HG03064 (cell line): ENCODE data around the gene SFTPB.

Source experiments
- ATAC-seq: cut with Tn5 transposase; IDR thresholded peaks from one replicate; pipeline ENCODE4 v1.9.1; 2021; ENCODE audit warnings: low read depth; ENCODE audit not compliant: unreplicated experiment

The SFTPB gene

GRCh38 chr2:85703329-85703728 lies 35.3 kb upstream of the SFTPB start:
- no peak for ATAC-seq

GRCh38 chr2:85702800-85703199 lies 34.8 kb upstream of the SFTPB start:
- no peak for ATAC-seq

DNA sequence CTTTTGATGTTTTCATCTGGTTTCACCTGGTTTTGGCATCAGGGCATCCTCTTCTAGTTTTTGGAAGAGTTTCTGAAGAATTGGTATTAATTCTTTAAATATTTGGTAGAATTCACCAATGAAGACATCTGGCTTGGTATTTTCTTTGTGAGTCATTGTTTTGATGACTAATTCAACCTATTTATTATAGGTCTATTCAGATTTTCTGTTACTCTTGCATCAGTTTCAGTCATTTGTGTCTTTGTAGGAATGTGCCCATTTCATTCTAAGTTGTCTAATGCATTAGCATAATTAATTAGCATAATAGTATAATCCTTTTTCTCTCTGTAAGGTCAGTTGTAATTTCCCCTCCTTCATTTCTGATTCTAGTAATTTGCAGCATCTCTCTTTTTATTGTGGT lies 34.2 kb upstream of the SFTPB start:
- no peak for ATAC-seq

DNA sequence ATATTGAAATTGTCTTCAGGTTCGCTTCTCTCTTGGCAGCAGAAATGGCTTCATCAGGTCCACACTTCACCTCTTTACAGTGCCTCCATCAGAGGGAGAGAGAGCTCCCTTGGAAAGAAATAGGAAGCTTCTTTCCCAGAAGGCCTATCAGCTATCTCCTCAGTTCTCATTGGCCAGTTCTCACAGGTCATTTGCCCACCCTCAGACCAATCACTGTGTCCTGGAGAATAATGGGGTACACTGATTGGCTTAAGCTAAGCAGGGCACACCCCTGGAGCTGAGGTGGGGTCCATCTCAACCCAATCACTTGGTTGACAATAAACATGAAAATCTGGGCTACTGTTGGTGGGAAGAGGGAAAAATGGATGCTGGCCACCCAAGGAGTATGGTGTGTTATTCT lies 31.3 kb upstream of the SFTPB start:
- no peak for ATAC-seq

- ATAC-seq, result no peak
These were observed 30.9 kb upstream of the SFTPB start for GRCh38 chr2:85698880-85699254.

- no peak for ATAC-seq
These were observed 30.3 kb upstream of the SFTPB start for GRCh38 chr2:85698184-85698879.

DNA sequence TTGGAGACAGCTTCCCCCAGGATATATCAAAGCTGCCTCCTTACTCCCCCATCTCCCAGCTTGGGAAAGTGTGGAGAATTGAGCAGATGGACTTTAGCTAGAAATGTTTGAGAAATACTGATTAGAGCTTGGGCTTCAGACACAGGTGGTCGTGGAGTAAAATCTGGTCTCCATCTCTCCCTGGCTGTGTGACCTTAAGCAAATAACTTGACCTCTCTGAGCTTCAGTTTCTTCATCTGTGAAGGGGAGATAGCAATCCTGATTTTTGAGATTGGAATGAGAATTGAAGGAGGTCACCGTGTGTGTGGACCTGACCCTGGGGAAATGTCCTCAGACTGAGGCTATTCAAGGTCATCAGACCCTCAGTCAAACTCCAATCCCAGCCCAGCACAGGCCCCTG lies 29.7 kb upstream of the SFTPB start:
- ATAC-seq, result no peak

DNA sequence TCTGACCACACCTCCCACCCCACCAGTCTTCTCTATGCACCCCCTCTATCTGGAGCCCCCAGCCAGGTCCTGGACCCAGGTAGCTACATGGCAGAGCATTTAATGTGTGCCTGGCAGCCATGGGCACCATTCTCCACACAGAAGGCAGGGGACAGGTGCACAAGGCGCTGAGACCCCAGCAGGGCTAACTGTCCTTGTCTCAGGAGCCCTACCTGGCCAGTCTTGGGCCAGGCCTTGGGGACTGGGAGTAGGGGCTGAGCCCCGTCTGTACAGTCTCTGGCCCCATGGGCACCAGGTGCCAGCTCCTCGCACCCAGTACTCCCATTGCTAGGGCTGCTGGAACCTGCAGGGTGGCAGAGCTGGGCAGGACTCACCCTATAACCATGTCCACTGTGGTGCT lies 29.1 kb upstream of the SFTPB start:
- ATAC-seq, result no peak

- no peak for ATAC-seq
These were observed 28.0 kb upstream of the SFTPB start for GRCh38 chr2:85695691-85696668.

DNA sequence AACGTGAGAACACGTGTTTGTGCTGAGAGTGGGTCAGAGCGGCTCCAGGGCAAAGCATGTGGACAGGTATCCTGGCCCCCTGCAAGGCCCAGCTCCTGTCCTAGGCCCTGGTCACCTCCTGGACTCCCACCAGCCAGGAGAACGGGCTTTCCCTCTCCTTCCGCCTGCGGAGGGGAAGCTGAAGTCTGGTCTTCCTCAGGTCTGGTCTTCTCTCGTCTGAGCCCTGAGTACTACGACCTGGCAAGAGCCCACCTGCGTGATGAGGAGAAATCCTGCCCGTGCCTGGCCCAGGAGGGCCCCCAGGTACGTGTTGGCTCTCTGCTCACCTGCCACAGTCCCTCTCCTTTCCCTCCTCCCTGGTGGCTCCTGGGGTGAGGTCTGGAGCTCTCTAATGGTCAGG lies 27.1 kb upstream of the SFTPB start:
- ATAC-seq, result no peak

GRCh38 chr2:85694052-85695025 lies 26.3 kb upstream of the SFTPB start, which contains the start of gene GNLY:
GNLY (plus strand) TSS chr2:85694358; CDS start chr2:85694419, 61 bp downstream.
- ATAC-seq, result no peak

- ATAC-seq, result no peak
These were observed 24.1 kb upstream of the SFTPB start for GRCh38 chr2:85692039-85692645.

GRCh38 chr2:85690932-85691331 lies 22.9 kb upstream of the SFTPB start:
- no peak for ATAC-seq

DNA sequence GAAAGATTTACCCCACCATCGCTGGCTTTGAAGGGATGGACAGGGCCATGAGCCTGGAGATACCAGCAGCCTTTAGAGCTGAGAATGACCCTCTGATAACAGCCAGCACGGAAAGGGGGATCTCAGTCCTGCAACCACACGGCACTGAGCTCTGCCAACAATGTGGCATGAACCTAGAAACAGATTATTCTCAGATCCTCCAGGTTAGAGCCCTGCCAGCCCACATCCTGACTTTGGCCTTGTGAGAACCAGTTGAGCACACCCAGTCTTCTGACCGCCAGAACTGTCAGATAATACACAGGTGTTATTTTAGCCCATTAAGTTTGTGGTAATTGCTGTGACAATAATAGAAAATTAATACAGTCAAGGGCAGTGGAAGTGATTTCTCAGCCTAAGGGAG lies 16.8 kb upstream of the SFTPB start:
- no peak for ATAC-seq

- ATAC-seq, result no peak
These were observed 16.4 kb upstream of the SFTPB start for GRCh38 chr2:85684380-85684779.

GRCh38 chr2:85682378-85682777 lies 14.4 kb upstream of the SFTPB start:
- no peak for ATAC-seq

DNA sequence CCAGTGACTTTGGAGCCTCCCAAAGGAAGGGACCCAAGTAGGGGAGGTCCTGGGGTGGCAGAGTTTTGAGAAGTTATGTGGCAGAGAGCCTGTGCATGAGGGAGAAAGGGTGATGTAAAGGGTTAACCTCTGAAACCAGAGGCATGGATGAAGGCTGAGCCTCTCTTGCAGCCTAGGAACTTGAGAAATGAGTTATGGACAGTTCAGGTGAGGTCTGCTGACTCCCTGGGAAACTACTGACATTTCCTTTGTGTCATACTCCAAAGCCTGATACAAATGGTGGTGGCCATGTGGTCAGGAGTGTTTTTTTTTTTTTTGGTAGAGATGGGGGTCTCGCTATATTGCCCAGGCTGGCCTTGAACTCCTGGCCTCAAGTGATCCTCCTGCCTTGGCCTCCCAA lies 13.8 kb upstream of the SFTPB start:
- no peak for ATAC-seq

GRCh38 chr2:85681372-85681763 lies 13.4 kb upstream of the SFTPB start:
- no peak for ATAC-seq

GRCh38 chr2:85680707-85681371 lies 12.8 kb upstream of the SFTPB start:
- ATAC-seq, result no peak
